GM13977 (cell line): Measurements from ENCODE around the gene INTS2.

Source experiments
- DNase-seq: peaks from one replicate; pipeline ENCODE4 v3.0.0; 2012; ENCODE audit warnings: low spot score
- CTCF ChIP-seq: IDR thresholded peaks from 2 replicates; pipeline ENCODE4 v1.5.1; 2012; ENCODE audit warnings: mild to moderate bottlenecking, control low read depth; ENCODE audit not compliant: insufficient read depth; ENCODE audit errors: extremely low read depth, missing control alignments
- in situ Hi-C: fragments of 300-500 bp; cut with MboI; formaldehyde crosslinking; loops from one replicate; pipeline ENCODE4 v1.12.0; 2022; ENCODE audit warnings: low sequenced_read_pairs, low pct_unique_long_range_greater_than_20kb, mixed read lengths, inconsistent platforms; ENCODE audit not compliant: unreplicated experiment

Gene INTS2

DNA sequence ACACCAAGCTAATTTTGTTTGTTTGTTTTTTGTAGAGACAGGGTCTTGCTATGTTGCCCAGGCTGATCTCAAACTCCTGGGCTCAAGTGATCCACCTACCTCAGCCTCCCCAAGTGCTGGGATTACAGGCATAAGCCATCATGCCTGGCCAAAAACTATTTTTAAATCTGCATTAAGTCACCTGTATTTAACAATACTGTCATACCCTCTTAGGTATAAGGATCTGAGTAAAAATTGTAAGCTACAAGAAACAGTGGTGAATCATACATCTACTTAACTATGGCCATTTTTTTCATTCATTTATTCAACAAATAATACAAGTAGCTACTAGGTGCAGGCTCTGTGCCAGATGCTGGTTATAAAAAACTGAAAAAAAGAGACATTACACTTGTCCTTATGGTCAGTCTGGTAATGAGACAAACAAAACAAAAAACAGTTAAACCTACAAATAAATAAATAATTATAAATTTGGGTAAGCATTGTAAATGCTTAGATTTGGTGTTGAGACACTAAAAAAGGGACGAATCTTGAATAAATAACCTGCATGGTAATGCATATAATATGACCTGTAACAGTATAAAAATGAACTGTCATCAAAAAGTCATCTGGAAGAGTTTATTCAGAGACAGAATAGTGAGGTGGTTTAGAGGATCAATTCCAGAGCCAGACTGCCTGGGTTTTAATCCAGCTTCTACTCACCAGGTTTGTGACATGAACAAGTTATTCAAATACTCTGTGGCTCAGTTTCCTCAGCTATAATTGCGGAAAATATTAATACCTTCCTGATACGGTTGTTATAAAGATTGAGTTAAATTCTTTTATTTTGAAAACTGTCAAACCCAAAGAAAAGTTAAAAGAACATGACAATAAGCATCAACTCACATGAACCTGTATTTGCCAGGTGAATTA is 91.3 kb downstream of the INTS2 start:
- TF ChIP-seq CTCF, result no peak
- in situ Hi-C loops, result loop anchor here (5.0 to 25.0 kb wide), 2 partner anchors 194 to 424 kb away; no protein-coding TSS in a partner anchor
- no peak for DNase-seq

DNA sequence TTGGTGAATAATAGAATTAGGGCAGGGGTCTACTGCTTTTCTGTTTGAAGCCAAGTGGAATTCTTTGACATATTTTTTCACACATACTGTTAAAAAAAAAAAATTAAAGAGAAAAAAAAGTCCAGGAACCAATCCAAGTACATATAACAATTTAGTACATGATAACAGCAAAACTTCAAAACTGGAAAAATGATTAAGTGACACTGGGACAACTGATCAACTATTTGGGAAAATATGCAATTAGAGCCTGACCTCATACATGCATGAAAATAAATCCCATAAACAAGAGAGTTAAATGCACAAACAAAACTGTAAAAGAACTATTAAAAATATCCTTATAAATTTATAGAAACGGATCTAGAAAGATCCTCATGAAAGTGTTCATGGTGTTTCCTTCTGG is 92.2 kb downstream of the INTS2 start:
- no peak for TF ChIP-seq CTCF
- in situ Hi-C loops, result loop anchor here (5.0 to 25.0 kb wide), 2 partner anchors 193 to 423 kb away; no protein-coding TSS in a partner anchor
- no peak for DNase-seq

DNA sequence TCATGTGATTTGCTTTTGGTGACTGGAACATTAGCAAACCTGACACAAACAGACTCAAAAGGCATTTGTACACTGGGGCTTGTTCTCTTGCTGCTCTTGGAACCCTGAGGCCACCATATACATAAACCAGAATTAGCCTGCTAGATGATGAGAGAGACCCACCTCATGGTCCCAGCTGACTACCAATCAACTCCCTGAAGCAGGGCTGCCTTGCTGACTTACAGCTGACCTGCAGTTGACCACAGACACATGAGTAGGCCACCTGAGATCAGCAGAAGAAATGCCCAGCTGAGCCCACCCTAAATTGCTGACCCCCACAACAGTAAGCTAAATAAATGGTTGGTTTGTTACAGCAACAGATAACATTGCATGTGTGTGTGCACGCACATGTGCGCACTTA is 93.2 kb downstream of the INTS2 start:
- in situ Hi-C loops, result loop anchor here (5.0 to 25.0 kb wide), 2 partner anchors 192 to 422 kb away; no protein-coding TSS in a partner anchor
- no peak for DNase-seq
- TF ChIP-seq CTCF, result no peak

DNA sequence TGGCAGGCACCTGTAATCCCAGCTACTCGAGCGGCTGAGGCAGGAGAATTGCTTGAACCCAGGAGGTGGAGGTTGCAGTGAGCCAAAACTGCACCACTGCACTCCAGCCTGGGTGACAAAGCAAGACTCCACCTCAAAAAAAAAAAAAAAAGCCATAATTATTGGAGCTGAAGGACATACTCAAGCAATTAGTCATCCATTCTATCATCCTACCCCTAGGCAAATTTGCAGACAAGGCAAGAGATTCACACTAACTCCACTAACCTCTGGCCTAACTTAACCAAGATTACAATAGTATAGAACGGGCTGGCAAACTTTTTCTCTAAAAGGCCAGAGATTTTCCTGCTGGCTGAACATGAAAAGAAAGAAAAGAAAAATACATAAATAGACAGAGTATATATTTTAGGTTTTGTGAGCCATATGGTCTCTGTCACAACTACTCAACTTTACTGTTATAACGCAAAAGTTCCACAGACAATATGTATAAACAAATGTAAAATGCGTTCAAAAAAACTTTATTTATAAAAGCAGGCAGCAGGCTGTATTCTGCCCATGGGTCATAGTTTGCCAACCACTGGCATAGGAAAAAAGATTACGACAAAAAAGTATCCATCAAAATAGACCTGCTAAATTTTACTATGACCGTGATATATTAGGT is 94.1 kb downstream of the INTS2 start:
- in situ Hi-C loops, result loop anchor here (25.0 kb wide), 1 partner anchor 421 kb away; no protein-coding TSS in a partner anchor
- no peak for TF ChIP-seq CTCF
- no peak for DNase-seq

DNA sequence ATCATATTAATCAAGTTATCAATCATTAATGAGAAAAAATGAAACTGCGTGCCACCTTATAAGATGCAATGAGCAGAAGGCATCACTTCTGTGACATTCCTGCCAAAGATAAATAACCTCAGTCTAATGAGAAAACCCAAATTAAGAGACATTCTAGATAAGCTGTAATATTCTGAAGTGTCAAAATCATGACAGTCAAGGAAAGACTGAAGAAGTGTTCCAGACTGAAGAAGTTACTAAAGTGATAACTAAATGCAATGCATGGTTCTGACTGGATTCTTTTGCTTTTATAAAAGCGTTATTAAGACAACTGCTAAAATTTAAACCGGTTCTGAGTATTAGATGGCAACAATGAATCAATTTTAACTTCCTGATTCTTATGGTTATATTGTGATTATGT is 95.3 kb downstream of the INTS2 start:
- in situ Hi-C loops, result loop anchor here (25.0 kb wide), 1 partner anchor 420 kb away; no protein-coding TSS in a partner anchor
- no peak for DNase-seq
- no peak for TF ChIP-seq CTCF

DNA sequence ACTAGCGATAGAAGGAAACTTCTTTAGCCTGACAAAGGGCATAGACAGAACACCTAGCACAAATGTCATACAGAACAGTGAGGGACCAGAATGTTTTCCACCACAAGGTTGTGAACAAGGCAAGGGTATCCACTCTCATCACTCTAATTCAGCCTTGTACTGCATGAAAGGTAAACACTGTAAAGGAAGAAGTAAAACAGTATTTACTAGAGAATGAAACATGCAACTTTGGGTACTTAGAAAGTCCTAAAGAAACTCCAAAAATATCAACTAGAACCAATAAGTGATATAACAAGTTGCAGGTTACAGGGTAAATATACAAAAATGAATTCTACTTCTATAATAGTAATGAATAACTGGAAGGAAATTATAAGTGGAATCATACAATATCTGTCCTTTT is 96.7 kb downstream of the INTS2 start:
- no peak for DNase-seq
- in situ Hi-C loops, result loop anchor here (25.0 kb wide), 1 partner anchor 419 kb away; no protein-coding TSS in a partner anchor
- no peak for TF ChIP-seq CTCF
